Stimulated activated CD8-positive, alpha-beta memory T cell treated with anti-CD3 and anti-CD28 coated beads, Interleukin-4, amount 100 ng/mL, for 24 hours (primary cell): ENCODE results near the gene MOCOS.
"Not testable (repeated sequence)": the region's sequence is repeated elsewhere in the genome, so short reads cannot be mapped to it uniquely, and the experiment has no call there.

Source experiments
- DNase-seq: peaks from one replicate; pipeline ENCODE4 v3.0.0-alpha.2; 2020; ENCODE audit warnings: low read depth

The MOCOS gene

DNA sequence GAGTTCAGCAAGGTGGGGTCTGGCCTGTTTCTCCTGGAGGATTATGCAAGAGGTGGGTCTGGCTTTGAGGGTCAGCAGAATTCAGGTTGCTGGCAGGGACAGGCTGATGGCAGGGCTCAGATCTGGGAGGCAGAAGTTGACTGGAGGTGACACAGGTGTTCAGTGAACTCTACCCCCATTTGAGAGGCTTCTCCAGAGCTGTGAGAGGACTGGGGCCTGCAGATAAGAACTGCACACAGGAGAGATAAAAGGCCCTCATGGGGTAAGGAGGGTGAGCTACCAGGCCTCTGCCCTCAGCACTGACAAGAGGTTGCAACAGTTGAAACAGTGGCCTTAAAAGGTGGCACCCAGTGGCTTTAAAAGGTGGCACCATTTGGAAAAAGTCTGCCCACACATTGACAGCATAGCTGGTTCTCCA lies 13.1 kb downstream of the MOCOS start:
- no peak for DNase-seq

DNA sequence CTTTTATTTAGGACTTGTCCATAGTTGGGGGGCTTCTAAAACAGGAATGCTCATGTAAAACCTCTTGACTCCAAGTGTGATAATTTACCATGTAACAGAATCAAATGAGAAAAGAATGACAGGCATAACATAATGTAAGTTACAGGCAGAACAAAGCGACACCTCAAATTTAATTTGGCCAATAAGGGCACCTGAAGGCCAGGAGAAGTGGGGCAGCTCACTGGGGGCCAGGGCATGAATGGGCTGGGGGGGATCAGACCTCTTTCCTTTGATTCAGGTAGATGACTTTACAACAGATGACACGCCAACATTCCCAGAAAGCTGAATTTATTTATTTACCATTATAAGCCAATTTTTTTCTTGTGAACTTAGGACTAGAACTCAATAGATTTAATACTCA lies 14.5 kb downstream of the MOCOS start:
- DNase-seq, result no peak

DNA sequence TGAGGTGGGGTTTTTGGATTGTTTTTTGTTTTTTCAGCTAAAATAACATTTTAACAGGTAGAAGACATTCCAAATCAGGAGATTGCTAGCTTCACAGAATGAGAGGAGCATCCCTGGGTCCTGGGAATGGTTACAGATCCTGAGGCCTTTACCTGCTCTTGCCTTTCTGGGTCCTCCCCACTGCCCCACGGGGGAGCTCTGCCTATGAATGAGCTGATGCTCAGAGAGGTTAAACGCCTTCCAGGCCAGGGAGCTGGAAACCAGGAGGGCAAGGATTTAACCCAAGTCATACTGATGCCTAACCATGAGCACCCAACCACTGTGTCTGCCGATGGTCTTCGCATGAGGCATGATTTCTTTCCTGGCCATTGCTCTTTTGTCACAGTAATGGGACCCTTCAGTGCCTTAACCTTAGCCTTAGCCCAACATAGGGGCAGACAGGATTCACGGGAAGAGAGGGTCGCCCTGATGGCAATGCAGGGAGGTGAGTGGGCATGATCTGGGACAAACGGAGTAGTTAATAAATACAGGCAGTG lies 16.1 kb downstream of the MOCOS start:
- no peak for DNase-seq

DNA sequence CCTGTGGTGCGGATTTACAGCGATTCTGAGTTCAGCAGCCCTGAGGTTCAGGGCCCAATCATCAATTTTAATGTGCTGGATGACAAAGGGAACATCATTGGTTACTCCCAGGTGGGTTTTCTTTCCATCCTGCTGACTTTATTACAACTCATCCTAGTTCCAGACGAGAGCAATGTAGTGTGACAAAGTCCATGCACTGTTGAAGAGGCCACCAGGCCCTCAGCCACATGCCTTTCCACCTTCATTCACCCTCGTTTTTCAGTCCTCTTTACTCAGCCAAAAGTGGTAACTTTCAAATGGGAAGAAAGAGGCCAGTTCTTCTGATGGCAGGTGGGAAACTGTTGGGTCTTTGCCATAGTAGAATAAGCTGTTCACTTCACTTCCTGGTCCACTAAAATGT lies 17.9 kb downstream of the MOCOS start:
- DNase-seq, result no peak

DNA sequence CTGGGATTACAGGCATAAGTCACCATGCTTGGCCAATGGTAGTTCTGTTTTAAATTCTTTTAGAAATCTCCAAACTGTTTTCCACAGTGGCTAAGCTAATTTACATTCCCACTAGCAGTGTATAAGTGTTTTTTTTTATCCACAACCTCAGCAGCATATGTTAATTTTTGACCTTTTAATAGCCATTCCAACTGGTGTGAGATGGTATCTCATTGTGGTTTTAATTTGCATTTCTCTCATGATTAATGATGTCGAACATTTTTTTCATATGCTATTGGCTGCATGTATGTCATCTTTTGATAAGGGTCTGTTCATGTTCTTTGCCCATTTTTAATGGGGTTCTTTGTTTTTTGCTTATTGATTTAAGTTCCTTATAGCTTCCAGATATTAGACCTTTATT lies 20.0 kb downstream of the MOCOS start:
- no peak for DNase-seq

GRCh38 chr18:36207969-36208368 lies 20.7 kb downstream of the MOCOS start:
- DNase-seq, result not testable (repeated sequence)

DNA sequence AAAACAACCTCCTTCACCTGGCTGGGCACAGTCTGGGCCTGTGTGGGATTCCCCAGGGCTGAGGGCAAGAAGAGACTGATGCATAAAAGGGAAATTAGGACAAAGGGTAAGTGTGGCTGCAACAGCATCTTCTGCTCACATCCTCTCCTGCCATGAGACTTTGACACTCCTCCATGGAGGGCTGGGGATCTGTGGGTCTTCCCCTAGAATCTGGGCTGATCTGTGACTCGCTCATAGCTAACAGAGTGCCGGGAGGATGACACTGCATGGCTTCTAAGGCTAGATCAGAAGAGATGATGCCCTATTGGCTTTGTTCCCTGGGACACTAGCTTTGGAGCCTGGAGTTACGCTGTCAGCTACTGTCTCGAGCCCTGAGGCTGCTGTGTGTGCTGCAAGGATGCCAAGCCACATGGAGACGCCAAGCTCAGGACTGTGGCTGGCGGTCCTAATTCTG lies 24.3 kb downstream of the MOCOS start:
- DNase-seq, result no peak

GRCh38 chr18:36212301-36213171 lies 25.2 kb downstream of the MOCOS start:
- DNase-seq, result no peak

GRCh38 chr18:36214811-36215210 lies 27.5 kb downstream of the MOCOS start:
- DNase-seq, result no peak

- DNase-seq, result no peak
Measured at GRCh38 chr18:36215577-36215976, 28.3 kb downstream of the MOCOS start.

- no peak for DNase-seq
Measured at GRCh38 chr18:36217348-36217747, 30.1 kb downstream of the MOCOS start.

DNA sequence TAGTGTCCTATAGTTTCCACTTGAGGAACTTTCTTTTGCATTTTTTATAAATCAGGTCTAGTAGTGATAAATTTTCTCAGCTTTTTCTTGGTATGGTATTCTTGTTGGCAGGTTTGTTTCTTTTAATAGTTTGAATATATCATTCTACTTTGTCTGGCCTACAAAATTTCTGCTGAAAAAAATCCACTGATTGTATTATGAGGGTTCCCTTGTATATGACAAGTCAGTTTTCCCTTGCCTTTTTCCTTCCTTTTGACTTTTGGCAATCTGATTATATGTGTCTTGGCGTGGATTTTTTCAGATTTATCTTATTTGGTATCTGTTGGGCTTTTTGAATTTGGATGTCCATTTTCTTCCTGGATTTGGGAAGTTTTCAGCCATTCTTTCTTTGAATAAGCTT lies 41.9 kb downstream of the MOCOS start:
- DNase-seq, result no peak

DNA sequence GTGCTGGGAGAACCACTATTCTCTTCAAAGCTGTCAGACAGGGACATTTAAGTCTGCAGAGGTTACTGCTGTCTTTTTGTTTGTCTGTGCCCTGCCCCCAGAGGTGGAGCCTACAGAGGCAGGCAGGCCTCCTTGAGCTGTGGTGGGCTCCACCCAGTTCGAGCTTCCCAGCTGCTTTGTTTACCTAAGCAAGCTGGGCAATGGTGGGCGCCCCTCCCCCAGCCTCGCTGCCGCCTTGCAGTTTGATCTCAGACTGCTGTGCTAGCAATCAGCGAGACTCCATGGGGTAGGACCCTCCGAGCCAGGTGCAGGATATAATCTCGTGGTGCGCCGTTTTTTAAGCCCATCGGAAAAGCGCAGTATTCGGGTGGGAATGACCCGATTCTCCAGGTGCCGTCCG lies 53.2 kb downstream of the MOCOS start:
- not testable (repeated sequence) for DNase-seq

GRCh38 chr18:36241831-36242230 lies 54.5 kb downstream of the MOCOS start:
- DNase-seq, result no peak

GRCh38 chr18:36247036-36247435 lies 59.7 kb downstream of the MOCOS start:
- no peak for DNase-seq

DNA sequence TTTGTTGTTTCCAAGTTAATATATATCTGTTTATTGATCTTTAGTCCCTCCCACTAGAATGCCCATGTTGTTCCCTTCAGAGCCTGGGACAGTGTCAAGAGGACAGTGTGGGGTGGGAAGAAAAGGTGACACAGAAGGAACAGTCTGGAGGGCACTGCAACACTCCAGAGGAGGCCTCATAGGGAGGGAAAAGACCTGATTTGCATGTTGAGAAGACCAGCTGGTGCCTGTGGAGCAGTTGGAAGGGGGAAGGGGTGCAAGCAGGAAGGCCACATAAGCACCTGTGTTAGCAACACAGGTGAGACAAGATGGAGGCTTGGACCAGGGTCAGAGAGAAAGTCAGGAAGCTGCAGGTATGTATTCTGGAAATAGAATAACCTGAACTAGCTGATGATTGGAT lies 62.1 kb downstream of the MOCOS start:
- no peak for DNase-seq

- no peak for DNase-seq
Measured at GRCh38 chr18:36250827-36251226, 63.5 kb downstream of the MOCOS start.

- DNase-seq, result no peak
Measured at GRCh38 chr18:36255072-36255698, 67.9 kb downstream of the MOCOS start.

- DNase-seq, result no peak
Measured at GRCh38 chr18:36256094-36256493, 68.8 kb downstream of the MOCOS start.

DNA sequence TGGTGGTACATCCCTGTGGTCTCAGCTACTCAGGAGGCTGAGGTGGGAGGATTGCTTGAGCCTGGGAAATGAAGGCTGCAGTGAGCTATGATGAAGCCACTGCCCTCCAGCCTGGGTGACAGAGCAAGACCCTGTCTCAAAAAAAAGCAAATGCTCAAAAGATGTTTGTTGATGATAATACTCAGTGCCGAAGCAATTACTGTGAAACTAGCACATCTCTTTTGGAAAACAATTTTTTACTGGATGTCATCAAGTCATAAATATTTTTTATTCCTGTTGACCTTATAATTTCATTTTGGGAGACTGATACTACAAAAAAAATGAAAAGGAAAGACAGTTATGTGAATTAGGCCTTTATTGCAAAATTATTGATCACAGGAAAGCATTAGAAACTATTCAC lies 75.7 kb downstream of the MOCOS start:
- DNase-seq, result no peak

DNA sequence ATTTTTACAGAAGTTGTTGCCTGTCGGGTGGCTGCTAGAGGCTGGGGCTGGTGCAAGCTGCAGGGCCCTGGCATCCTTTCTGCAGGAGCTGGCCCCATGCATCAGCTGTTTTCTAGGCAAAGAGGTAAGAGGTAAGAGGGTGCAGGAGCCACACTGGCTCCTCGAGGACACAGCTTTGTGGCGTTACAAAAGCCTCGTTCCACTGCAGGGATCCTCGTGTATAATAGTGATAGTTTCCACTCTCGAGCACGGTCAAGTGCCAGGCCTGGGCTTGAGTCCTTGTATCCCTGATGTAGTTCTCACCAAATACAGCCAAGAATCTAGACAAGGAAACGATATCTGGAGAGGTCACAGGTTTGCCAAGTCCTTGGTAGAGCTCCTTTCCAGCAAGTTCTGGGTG lies 77.0 kb downstream of the MOCOS start:
- no peak for DNase-seq

DNA sequence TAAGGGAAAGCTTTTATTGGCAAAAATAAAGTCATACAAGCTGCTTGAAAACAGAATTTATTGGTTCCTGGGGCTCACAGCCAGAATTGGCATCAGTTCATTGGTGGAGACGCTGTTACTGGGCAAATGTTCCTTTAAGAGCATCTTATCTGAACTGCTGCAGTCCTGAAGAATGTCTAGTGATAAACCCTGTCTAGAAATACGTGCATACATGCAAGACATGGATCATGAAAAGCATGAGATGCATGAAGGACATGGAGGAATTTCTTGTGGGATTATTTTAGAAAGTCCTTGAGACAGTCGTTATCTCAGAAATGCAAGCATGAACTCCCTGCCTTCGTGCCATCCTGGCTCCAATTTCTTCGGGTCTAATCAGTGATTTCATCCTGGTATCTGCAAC lies 77.7 kb downstream of the MOCOS start:
- DNase-seq, result no peak

DNA sequence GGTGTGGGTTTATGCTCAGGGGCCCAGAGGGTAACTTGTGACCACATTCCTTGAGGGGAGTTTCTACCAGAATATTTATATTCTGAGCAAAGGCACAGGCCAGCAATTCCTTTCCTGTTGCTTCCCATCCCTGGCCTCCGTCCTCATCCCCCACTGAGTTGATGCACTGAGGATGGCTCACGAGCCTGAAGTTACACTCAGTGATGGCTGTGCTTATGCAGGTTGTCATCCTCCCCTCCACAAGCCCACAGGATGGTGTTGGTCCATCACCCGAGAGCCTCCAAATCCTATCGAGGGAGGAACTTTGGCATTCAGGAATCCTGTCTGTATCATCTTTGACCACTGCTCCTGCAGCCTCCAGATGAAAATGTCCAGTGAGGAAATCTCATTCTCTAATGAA lies 81.9 kb downstream of the MOCOS start:
- no peak for DNase-seq
